SIG-M5 treated with dmso at 0.1 percent for 504 hours (cell line): ENCODE measurements around the gene ZNF345.

Experiments
- DNase-seq: peaks from one replicate; lab custom pipeline; 2025; ENCODE audit not compliant: unreplicated experiment; lab: John Stamatoyannopoulos, UW

The ZNF345 gene

DNA sequence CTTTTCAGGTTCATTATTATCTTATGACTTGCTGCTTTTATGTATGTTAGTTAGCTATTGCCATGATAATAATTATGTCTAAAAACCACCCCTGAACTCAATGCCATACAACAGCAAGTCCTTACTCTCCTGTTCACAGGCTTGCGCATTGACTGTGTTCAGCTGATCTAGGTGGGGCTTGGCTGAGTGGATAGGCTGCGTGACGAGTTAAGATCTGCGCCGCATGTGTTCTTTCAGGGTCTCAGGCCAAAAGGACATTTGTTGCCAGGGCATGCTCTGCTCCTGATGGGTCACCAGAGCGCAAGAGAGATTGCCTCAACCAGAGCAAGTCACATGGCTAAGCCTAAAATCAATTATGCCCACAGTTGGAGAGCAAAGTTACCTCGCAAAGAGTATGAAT, 66.3 kb downstream of the ZNF345 start:
- no peak for DNase-seq

DNA sequence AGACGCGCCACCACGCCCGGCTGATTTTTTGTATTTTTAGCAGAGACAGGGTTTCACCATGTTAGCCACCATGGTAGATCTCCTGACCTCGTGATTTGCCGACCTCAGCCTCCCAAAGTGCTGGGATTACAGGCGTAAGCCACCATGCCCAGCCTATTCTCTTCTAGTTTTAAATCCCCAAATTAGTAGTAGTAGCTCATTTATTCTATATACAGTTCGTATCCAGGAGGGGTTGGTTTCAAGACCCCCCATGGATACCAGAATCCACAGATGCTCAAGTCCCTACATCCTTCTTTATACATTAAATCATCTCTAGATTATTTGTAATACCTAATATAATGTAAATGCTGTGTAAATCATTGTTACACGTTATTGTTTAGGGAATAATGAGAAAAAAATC, 67.4 kb downstream of the ZNF345 start:
- no peak for DNase-seq
